ENCODE measurements around the gene PDGFRB.

DNA sequence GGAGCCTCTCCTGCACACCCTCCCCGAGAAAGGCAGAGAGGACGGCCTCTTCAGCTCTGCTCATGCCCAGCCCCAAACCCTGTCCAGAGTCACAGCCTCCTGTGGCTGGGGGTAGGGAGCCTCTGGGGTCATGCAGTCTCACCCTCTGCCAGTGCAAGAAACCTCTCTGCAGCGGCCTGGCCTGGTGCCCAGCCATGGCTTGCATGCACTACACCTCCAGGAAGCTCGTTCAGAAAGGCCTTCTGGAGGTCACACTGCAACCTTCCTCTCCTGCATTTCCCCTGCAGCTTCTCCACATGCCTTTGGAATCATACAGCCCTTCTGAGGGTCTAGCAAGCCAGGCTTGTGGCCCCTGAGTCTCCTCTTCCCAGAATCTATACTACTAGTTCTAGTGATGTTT, 87.2 kb downstream of the PDGFRB start:
- no peak for TF ChIP-seq POLR2A (IDR thresholded peaks at IDR 0.05)
- TF ChIP-seq, protein P1, sequence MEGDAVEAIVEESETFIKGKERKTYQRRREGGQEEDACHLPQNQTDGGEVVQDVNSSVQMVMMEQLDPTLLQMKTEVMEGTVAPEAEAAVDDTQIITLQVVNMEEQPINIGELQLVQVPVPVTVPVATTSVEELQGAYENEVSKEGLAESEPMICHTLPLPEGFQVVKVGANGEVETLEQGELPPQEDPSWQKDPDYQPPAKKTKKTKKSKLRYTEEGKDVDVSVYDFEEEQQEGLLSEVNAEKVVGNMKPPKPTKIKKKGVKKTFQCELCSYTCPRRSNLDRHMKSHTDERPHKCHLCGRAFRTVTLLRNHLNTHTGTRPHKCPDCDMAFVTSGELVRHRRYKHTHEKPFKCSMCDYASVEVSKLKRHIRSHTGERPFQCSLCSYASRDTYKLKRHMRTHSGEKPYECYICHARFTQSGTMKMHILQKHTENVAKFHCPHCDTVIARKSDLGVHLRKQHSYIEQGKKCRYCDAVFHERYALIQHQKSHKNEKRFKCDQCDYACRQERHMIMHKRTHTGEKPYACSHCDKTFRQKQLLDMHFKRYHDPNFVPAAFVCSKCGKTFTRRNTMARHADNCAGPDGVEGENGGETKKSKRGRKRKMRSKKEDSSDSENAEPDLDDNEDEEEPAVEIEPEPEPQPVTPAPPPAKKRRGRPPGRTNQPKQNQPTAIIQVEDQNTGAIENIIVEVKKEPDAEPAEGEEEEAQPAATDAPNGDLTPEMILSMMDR (IDR thresholded peaks at IDR 0.05): no peak

Data from right lobe of liver (tissue), 4 donors.